HG03025 (cell line): Measurements from ENCODE around the gene COG5.

ENCODE experiments used
- ATAC-seq: cut with Tn5 transposase; IDR thresholded peaks from one replicate; pipeline ENCODE4 v1.9.1; 2021; ENCODE audit warnings: mild to moderate bottlenecking, moderate library complexity; ENCODE audit not compliant: unreplicated experiment, low FRiP score

Gene COG5

DNA sequence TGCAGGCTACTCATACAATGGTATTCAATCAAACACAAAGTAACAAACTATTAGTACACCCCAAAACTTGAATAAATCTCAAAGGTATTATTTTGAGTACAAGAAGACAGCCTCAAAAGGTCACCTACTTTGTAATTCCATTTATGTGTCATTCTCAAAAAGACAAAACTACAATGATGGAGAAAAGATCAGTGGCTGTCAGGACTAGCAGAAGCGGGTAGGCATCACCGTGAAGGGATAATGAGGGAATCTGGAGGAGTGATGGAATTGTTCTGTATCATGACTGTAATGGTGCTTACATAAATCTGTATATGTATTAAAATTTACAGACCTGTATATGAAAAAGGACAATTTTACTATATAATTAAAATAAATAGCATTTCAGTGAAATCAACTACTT, 37.0 kb downstream of the COG5 start:
- ATAC-seq, result no peak

DNA sequence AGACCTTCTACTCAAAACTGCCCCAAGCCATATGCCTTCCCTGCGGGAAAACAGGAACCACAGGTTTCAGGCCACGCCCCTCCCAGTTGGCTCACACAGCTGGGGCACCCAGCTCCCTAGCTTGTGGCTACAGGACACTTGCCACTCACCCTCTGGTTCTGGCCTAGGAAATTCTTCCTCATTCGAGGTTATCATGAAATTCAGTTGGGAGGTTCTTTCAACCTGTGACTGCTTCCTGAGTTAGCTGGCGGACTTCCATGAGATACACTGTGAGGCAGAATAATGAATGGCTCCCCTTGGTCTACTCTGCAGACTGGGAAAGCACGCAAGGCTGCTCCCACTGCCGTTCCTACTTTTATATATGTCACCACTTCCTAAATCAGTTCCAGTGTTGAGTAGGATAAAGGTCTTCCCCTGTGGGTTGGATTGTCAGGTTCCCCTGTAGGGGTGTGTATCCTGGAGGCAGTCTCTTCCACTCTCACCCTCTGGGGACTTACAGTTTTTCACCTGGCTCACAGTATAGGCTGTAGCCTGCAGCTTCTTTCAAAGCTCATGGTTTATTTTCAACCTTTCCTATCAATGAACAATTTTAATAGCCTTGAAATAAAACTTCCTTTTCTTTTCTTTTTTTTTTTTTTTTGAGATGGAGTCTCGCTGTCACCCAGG, 56.9 kb downstream of the COG5 start:
- no peak for ATAC-seq

DNA sequence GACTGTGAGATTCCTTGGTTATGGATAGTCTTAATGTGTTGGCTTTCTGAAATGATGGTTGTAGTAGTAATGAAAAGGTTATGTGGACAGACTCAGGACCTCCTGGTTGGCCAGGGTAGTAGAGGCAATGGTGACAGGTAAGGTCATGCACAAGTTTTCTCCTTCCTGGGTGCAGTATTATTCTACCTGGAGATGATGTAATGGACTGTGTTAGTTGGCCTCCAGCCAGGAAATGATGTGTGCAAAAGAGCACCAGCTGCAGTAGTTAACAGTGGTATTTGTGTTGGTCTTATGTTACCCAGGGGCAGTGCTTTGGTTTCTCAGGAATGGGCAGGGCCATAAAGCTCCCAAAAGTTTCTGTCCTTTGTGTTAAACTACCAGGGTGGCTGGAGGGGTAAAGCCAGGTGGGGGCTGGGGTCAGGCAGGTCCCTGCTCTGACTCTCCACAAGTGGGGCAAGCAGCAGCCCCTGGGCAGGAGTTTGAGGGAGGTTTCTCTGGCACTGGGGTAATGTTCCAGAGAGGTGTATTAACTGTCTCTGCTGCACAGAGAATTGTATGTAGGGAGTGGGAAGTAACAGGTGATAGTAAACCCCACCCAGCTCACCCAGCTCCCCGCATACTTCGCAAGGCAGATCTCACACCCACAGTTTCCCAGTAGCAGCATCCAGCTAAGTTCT, 57.6 kb downstream of the COG5 start:
- no peak for ATAC-seq

DNA sequence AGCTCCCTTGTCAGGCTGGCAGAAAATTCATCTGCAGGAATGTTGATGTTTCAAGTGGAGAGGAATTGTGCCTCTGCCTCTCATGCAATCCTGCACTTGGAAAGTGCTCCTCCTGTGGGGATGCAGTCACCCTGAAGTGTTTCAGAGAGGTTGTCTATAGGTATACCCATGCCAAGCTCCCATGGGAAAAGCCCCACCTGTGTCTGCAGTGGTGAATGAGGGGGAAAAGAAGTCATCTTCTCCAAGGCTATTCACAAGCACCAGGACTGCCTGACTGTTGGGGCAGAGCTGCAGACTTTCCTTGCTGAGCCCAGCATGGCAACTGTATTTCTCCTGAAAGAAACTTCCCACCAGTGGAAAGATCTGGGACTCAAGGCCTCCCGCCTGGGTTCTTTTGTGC, 58.4 kb downstream of the COG5 start:
- no peak for ATAC-seq

- ATAC-seq, result no peak
Observed at GRCh38 chr7:107503687-107504086, 60.0 kb downstream of the COG5 start.

- ATAC-seq, result no peak
Observed at GRCh38 chr7:107502797-107503196, 60.9 kb downstream of the COG5 start.

GRCh38 chr7:107502154-107502553, 61.6 kb downstream of the COG5 start:
- ATAC-seq, result no peak

DNA sequence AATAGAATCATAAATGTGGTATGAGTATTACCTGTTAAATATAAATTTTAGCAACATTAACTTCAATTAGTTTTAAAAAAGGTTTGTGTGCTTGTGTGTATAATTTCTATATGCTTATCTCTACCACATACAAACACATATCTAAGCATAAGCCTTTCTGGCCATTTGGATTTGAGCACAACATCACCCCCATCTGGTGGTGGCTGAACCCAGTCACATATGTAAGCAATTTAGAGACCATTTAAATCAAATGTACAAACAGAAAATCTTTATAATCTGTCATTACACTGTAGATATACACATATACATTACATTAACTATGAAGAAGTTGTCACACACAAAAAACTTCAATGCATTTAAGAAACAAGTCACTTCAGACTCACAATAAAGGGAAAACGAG, 62.1 kb downstream of the COG5 start:
- no peak for ATAC-seq

- no peak for ATAC-seq
Observed at GRCh38 chr7:107499731-107500130, 64.0 kb downstream of the COG5 start.

DNA sequence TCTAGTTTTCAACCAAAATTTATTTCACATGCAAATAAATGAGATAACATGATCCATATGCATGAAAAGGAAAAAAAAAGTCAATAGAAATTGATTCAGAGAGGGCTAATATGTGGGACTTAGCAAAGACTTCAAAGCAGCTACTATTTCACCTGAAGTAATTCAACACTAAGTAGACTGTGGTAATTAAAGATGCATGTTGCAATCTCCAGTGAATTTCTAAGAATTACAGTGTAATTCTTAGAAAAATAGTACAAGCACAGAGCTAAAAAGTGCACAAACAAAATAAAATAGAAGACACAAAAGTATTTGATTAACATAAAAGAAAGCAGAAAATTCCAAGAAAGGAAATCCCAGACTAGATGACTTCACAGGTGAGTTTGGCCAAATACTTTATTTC, 68.2 kb downstream of the COG5 start:
- ATAC-seq, result no peak

- ATAC-seq, result no peak
Observed at GRCh38 chr7:107494884-107495283, 68.8 kb downstream of the COG5 start.

DNA sequence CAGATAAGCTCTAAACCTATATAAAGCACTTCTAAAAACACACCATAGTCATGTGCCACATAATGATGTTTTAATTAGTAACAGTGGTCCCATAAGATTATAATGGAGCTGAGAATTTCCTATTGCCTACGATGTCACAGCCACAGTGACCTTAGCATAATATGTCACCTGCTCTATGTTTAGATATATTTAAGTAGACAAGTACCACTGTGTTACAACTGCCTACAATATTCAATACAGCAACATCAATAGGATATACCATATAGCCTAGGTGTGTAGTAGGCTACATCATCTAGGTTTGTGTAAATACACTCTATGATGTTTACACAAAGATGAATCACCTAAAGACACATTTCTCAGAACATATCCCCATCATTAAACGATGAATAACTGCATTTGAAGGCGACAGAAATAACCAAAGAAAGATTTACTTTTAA, 69.4 kb downstream of the COG5 start:
- no peak for ATAC-seq

DNA sequence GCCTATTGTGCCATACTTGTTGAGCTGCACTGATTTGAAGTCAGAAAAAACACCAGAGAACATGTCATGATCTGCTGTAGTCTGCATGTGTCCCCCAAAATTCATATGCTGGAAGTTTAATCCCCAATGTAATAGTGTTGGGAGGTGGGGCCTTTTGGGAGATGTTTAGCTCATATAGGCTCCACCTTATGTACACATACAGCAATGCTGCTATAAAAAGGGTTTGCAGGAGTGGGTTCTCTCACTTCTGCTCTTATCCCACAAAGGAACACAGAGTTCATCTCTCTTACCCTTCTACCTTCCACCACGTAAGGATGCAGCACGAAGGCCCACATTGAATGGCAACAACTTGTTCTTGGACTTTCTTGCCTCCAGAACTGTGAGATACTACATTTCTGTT, 70.8 kb downstream of the COG5 start:
- no peak for ATAC-seq

DNA sequence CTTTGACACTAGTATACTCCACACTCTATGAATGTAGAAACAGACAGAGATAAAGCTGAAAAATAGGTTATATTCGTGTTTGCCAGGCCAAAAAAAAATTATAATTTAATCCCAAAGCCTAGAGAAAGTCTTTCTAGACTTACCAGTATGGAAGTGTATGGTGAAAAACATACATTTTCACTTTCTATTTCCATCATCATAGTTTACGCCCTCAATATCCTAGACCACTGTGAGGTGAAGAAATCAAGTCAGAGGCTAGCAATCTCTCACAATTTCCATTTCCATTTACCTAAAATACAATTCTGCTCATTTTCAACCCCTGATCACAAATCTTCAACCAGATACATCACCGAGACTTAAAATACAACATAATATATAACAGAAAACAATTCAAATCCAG, 77.7 kb downstream of the COG5 start:
- ATAC-seq, result no peak

- ATAC-seq, result no peak
Observed at GRCh38 chr7:107482571-107482970, 81.1 kb downstream of the COG5 start.

DNA sequence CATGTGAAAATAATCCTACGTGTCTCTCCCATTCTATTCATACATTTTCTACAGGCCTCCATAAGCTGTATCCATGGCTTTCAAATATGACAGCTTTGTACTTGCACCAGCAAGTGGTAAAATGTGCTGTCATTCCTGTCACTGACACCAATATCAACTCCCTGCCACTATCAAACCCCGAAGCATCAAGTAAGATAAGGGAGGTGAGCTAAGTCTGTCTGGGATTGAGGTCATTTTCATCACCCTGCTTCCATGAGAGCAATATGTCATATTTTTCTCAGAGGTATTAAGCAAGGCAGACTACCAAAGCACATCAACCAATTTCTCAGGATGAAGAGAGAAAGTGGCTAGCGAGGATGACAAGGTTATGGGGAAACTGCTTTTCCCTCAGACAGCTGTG, 82.8 kb downstream of the COG5 start:
- ATAC-seq, result no peak

- ATAC-seq, result no peak
Observed at GRCh38 chr7:107479303-107479702, 84.4 kb downstream of the COG5 start.

DNA sequence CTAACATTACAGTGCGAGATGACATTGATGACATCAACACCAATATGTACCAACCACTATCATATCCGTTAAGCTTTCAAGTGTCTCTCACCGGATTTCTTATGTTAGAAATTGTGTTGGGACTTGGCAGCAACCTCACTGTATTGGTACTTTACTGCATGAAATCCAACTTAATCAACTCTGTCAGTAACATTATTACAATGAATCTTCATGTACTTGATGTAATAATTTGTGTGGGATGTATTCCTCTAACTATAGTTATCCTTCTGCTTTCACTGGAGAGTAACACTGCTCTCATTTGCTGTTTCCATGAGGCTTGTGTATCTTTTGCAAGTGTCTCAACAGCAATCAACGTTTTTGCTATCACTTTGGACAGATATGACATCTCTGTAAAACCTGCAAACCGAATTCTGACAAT, 89.6 kb downstream of the COG5 start:
- no peak for ATAC-seq

GRCh38 chr7:107472116-107472515, 91.6 kb downstream of the COG5 start:
- ATAC-seq, result no peak

- ATAC-seq, result no peak
Observed at GRCh38 chr7:107471292-107472070, 92.2 kb downstream of the COG5 start.

DNA sequence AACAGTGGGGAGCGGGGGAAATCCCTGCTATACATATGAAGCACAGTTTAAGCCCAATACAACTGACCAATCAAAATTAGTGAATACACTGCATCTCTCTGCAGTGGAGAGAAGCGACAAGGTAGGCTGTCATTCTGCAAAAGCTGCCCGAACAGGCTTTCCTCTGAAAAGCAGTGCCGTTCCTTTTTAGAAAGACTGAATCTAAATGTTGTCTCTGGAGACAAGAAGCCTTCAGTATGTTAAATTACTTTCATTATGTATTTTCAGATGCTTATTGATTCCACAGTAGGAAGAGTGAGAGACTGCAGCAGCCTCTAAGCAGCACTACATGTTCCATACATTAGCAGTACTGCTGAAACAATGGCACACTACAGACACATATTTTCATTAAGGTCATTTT, 93.8 kb downstream of the COG5 start, which contains the start of gene GPR22:
Gene GPR22, plus strand, starts transcription at position 129 of the 400 bp plus-strand sequence. CDS start 4,004 bp downstream, outside the sequence.
- no peak for ATAC-seq
